ENCODE measurements around the gene TATDN3.
A peak's percentile ranks its signal among the peaks of the same experiment; 100 is the strongest.
"Not testable (repeated sequence)": the region's sequence is repeated elsewhere in the genome, so short reads cannot be mapped to it uniquely, and the experiment has no call there.

TATDN3 gene, protein sequence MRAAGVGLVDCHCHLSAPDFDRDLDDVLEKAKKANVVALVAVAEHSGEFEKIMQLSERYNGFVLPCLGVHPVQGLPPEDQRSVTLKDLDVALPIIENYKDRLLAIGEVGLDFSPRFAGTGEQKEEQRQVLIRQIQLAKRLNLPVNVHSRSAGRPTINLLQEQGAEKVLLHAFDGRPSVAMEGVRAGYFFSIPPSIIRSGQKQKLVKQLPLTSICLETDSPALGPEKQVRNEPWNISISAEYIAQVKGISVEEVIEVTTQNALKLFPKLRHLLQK

DNA sequence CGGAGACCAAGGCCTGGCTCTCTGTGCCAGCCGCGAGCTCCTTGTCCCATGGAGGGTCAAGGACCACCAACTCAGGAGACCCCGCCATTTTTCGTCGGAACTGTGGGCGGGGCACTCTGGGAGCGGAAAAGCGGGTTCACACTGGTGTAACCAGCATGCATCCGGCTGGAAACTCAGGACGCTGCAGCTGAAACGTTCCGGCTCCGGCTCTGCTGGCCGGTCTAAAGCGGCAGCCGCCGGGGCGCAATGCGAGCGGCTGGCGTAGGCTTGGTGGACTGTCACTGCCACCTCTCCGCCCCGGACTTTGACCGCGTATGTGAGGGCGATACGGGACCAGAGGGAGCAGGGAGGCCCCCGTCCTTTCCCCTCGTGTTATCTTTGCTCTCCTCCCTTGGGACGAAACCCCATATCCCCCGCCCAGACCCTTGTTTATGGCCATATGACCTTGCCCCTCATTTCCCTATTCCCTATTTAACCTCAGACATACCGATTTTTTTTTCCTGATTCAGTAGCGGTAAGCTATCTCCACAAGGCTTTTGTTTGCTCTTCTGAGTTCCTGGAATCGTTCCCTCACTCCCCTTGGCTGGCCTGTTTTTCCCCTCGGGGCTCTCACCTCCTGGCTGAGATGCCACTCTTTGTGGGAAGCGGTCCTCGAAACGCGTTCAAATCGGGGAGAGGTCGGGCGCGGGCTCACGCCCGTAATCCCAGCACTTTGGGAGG, at the start of gene TATDN3, which contains the start of gene NSL1:
Gene TATDN3, plus strand, starts transcription at position 219 of the 720 bp plus-strand sequence. Its CDS starts 28 bp downstream, at position 247.
Gene NSL1, minus strand, starts transcription at position 102 of the 720 bp plus-strand sequence. Its CDS starts 14 bp downstream, at position 88.
- peak; percentile 83 for DNase-seq

DNA sequence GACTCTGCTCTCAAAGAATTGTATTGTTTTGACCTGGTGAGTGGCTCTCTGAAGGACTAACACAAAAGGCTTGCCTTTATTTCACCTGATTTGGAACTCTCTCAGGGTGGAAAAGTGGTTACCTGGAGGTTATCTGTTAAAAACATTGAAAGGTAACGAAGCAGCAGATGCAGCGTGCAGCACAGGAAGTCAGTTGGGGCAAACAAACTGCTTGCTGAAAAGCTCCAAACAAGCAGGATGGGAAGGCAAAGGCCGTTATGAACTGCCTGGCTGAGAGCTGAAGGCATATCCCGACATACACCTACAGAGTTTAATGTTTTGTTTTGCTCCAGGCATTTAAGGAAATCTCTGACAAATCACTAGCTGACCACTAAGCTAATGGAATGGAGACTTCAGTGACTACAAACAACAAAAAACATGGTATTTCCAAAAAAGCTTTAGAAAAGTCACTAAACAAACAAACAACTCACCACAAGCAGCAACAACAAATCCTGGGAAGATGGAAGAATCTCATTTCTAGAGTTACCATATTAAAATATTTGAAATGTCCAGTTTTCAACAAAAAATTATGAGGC, 47.7 kb upstream of the TATDN3 start:
- no peak for DNase-seq

DNA sequence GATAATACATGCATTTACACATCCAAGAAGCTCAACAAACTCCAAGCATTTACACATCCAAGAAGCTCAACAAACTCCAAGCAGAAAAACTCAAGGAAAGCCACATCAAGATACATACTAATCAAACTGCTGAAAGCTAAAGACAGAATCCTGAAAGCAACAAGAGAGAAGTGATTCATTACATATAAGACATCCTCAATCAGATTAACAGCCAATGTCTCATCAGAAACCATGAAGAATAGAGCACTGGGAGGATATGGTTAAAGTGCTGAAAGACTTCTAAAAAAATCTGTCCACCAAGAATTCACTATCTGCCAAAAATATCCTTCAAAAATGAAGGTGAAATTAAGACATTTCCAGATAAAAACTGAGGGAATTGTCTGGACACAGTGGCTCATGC, 46.4 kb upstream of the TATDN3 start:
- DNase-seq, result no peak

DNA sequence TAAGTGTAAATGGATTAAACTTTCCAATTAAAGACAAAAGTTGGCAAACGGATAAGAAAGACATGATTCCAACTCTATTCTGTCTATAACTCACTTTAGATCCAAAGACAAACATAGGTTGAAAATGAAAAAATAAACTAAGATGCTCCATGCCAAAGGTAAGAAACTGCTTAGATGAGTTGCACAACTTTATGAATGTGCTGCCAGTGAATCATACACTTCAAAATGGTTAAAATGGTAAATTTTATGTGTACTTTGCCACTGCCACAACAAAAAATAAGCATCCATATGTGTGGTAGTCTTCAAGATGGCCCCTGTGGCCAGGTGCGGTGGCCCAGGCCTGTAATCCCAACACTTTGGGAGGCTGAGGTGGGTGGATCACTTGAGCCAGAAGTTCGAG, 45.1 kb upstream of the TATDN3 start:
- DNase-seq, result no peak

GRCh38 chr1:212749821-212750535, 41.7 kb upstream of the TATDN3 start:
- no peak for DNase-seq

GRCh38 chr1:212752252-212752933, 39.3 kb upstream of the TATDN3 start:
- no peak for DNase-seq

DNA sequence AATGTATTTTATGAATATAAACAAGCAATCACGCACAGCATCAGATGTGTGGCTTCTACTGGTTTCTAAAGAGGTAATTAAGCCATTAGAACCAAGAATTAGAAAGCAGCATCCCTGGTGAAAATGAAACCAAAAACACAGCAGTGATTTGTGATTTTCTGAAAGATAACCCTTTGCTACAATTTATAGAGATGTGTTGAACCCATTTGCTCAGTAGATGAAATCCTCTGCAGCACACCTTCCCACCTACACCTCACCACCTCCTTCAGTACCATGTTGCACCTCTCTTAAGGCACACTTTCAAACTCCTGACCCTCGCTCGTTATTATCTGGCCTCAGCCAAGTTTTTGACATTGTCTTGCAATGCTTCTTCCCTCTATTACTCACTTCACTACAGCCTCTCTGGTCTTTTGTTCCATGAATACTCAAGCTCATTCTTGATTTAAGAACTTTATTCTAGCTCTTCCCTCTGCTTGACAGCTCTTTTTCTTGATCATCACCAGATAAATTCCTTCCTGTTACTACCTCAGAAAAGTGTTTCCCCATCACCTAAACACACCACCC, 38.7 kb upstream of the TATDN3 start:
- DNase-seq, result no peak

GRCh38 chr1:212753749-212754148, 37.9 kb upstream of the TATDN3 start:
- no peak for DNase-seq

GRCh38 chr1:212754193-212754592, 37.5 kb upstream of the TATDN3 start:
- no peak for DNase-seq

GRCh38 chr1:212754680-212755079, 37.0 kb upstream of the TATDN3 start:
- no peak for DNase-seq

- DNase-seq, result no peak
Observed at GRCh38 chr1:212759683-212760082, 32.0 kb upstream of the TATDN3 start.

GRCh38 chr1:212760126-212760823, 31.4 kb upstream of the TATDN3 start:
- DNase-seq, result peak; percentile 12

DNA sequence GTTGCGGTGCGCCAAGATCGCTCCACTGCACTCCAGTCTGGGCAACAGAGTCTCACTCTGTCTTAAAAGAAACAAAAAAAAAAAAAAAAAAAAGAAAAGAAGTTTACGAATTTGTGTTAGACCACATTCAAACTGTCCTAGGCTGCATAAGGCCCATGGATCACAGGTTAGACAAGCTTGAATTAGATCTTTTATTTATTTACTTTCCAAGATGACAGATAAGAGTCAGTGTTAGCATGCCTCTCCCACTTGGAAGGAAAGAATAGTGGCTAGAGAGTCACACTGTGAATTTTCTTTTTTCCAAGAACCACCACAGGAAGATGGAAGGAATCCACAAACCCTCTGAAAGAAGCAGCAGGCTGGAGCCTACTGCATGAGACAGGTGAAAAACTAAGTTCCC, 29.5 kb upstream of the TATDN3 start:
- no peak for DNase-seq

GRCh38 chr1:212762839-212763238, 28.9 kb upstream of the TATDN3 start:
- DNase-seq, result no peak

DNA sequence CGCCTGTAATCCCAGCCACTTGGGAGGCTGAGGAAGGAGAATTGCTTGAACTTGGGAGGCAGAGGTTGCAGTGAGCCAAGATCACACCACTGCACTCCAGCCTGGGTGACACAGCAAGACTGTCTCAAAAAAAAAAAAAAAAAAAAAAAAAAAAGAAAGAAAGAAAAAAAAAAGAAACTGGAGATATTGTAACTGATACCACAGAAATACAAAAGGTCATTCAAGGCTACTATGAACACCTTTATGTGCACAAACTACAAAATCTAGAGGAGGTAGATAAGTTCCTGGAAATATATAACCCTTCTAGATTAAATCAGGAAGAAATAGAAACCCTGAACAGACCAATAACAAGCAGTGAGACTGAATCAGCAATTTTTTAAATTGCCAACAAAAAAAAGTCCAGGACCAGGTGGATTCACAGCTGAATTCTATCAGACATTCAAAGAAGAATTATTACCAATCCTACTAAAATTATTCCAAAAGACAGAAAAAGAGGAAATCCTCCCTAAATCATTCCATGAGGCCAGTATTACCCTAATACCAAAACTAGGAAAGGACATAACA, 26.9 kb upstream of the TATDN3 start:
- DNase-seq, result not testable (repeated sequence)

DNA sequence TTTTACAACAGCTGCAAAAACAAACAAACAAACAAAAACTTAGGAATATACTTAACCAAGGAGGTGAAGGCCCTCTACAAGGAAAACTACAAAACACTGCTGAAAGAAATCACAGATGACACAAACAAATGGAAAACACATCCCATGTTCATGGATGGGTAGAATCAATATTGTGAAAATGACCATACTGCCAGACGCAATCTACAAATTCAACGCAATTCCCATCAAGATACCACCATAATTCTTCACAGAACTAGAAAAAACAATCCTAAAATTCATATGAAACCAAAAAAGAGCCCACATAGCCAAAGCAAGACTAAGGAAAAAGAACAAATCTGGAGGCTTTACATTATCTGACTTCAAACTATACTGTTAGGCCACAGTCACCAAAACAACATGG, 24.9 kb upstream of the TATDN3 start:
- DNase-seq, result not testable (repeated sequence)

GRCh38 chr1:212769459-212770167, 22.1 kb upstream of the TATDN3 start:
- no peak for DNase-seq

- DNase-seq, result no peak
Observed at GRCh38 chr1:212771341-212771740, 20.4 kb upstream of the TATDN3 start.

- DNase-seq, result no peak
Observed at GRCh38 chr1:212773011-212773410, 18.7 kb upstream of the TATDN3 start.

GRCh38 chr1:212774584-212774983, 17.1 kb upstream of the TATDN3 start:
- no peak for DNase-seq

DNA sequence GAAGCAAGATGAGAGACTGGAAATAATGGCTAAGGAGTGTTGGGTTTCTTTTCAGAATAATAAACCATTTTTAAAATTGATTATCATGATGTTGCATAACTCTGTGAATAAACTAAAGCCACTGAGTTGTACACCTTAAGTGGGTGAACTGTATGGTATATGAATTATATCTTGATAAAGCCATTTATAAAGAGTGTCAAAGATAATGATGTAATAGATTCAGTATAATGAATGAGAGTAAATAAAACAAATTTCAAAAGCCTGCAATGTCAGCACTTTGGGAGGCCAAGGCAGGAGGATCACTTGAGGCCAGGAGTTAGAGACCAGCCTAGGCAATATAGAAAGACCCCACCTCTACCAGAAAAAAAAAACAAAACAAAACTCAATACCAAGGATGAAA, 16.5 kb upstream of the TATDN3 start:
- DNase-seq, result no peak

Data from SHP77 treated with DMSO at 0.1 percent for 48 hours (cell line).